SK-N-SH (cell line): Measurements from ENCODE around the gene POU6F2. TPM values are rescaled to one million over a fixed set of nuclear protein-coding genes. Genes with fewer than 3 reads are reported as not detected.

Experiments used
- CTCF ChIA-PET: fragments of 300-600, 350-600 bp; formaldehyde crosslinking; extraction: SDS; loops from one replicate; lab custom pipeline; 2021; lab: Yijun Ruan, JAX
- POLR2A ChIA-PET: fragments of 350-600 bp; sonication (Branson Sonifier 250); formaldehyde crosslinking; extraction: SDS; loops from one replicate; lab custom pipeline; 2020; ENCODE audit warnings: antibody characterized with exemption, inconsistent platforms; lab: Yijun Ruan, JAX
- DNase-seq: peaks from one replicate; pipeline ENCODE4 v3.0.0; 2012
- H2AFZ ChIP-seq: fragments of 200-600 bp; sonication (generic); 2 replicates; pipeline ENCODE4 v1.8.1; 2016; ENCODE audit warnings: antibody characterized with exemption, mild to moderate bottlenecking, low read depth
- H3F3A ChIP-seq: fragments of 200-600 bp; sonication (generic); replicated peaks from 2 replicates; pipeline ENCODE3; 2016; ENCODE audit warnings: antibody characterized with exemption, mild to moderate bottlenecking; ENCODE audit not compliant: insufficient read depth
- H3K27ac ChIP-seq, 2 experiments: fragments of 200-500 bp in 1 of 2; fragments of 200-600 bp in 1 of 2; sonication (Bioruptor generic) in 1 of 2; sonication (generic), shearing (Covaris generic) in 1 of 2; 2 replicates each; pipeline versions ENCODE4 v1.5.1 to v1.6.1; 2014 to 2016; ENCODE audit warnings: low read depth in 2 of 2, inconsistent platforms in 1 of 2, low read length in 1 of 2, mild to moderate bottlenecking in 1 of 2, mixed read lengths in 1 of 2
- H3K27me3 ChIP-seq: fragments of 200-600 bp; sonication (generic), shearing (Covaris generic); 2 replicates; pipeline ENCODE4 v1.6.1; 2016; ENCODE audit warnings: mixed run types; ENCODE audit not compliant: insufficient read depth
- H3K36me3 ChIP-seq, 2 experiments: fragments of 200-500 bp in 1 of 2; fragments of 200-600 bp in 1 of 2; sonication (Bioruptor generic) in 1 of 2; sonication (generic) in 1 of 2; replicated peaks in 1 of 2; 2 replicates each; pipeline versions ENCODE3 to v1.5.1; 2014 to 2016; ENCODE audit warnings: low read length in 1 of 2, mild to moderate bottlenecking in 1 of 2; ENCODE audit not compliant: insufficient read depth in 2 of 2, control insufficient read depth in 1 of 2
- H3K4me1 ChIP-seq, 2 experiments: fragments of 200-500 bp in 1 of 2; fragments of 200-600 bp in 1 of 2; sonication (Bioruptor generic) in 1 of 2; sonication (generic), shearing (Covaris generic) in 1 of 2; 2 replicates each; pipeline versions ENCODE4 v1.5.1 to v1.6.1; 2014 to 2016; ENCODE audit warnings: low read depth in 1 of 2, low read length in 1 of 2, mixed run types in 1 of 2; ENCODE audit not compliant: insufficient read depth in 2 of 2, control insufficient read depth in 1 of 2
- H3K4me2 ChIP-seq: fragments of 200-600 bp; sonication (generic), shearing (Covaris generic); 2 replicates; pipeline ENCODE4 v1.6.1; 2017; ENCODE audit warnings: mixed run types
- H3K4me3 ChIP-seq, 2 experiments: fragments of 200-500 bp in 1 of 2; fragments of 200-600 bp in 1 of 2; sonication (Bioruptor generic) in 1 of 2; sonication (generic), shearing (Covaris generic) in 1 of 2; 2 replicates each; pipeline versions ENCODE4 v1.5.1 to v1.8.1; 2014 to 2016; ENCODE audit warnings: low read depth in 2 of 2, inconsistent platforms in 1 of 2, low read length in 1 of 2, mild to moderate bottlenecking in 1 of 2, mixed read lengths in 1 of 2, moderate library complexity in 1 of 2
- H3K79me2 ChIP-seq: fragments of 200-600 bp; sonication (generic); 2 replicates; pipeline ENCODE4 v1.8.1; 2017; ENCODE audit warnings: mild to moderate bottlenecking; ENCODE audit not compliant: insufficient read depth
- H3K9ac ChIP-seq: fragments of 200-600 bp; sonication (generic); 2 replicates; pipeline ENCODE4 v1.6.1; 2017; ENCODE audit warnings: mixed run types
- H3K9me2 ChIP-seq: fragments of 200-600 bp; sonication (generic); 2 replicates; pipeline ENCODE4 v1.6.1; 2017; ENCODE audit warnings: mixed run types
- H3K9me3 ChIP-seq: fragments of 200-600 bp; sonication (generic); 2 replicates; pipeline ENCODE4 v1.6.1; 2017; ENCODE audit warnings: mixed run types, mild to moderate bottlenecking, moderate library complexity
- H4K20me1 ChIP-seq: fragments of 200-600 bp; sonication (generic); 2 replicates; pipeline ENCODE4 v1.6.1; 2017; ENCODE audit warnings: mild to moderate bottlenecking, mixed run types; ENCODE audit not compliant: insufficient read depth
- CHD2 ChIP-seq: fragments of 150-350 bp; IDR thresholded peaks from 2 replicates; pipeline ENCODE4 v1.6.1; 2018; ENCODE audit warnings: low read length; ENCODE audit not compliant: partially characterized antibody
- CTCF ChIP-seq: fragments of 200-600 bp; sonication (generic); IDR thresholded peaks from 2 replicates; pipeline ENCODE4 v1.6.1; 2017; ENCODE audit warnings: antibody characterized with exemption, mild to moderate bottlenecking, moderate library complexity
- ELF1 ChIP-seq: IDR thresholded peaks from 2 replicates; pipeline ENCODE4 v1.4.0; 2012
- EP300 ChIP-seq, 2 experiments: IDR thresholded peaks; 2 replicates each; pipeline versions ENCODE4 v1.4.0 to v1.6.1; 2012; ENCODE audit warnings: borderline replicate concordance in 1 of 2, low read depth in 1 of 2, low read length in 1 of 2
- EZH2phosphoT487 ChIP-seq: fragments of 200-600 bp; sonication (generic); IDR thresholded peaks from 2 replicates; pipeline ENCODE4 v1.6.1; 2017; ENCODE audit warnings: low read depth, mixed run types, mild to moderate bottlenecking, antibody characterized with exemption, moderate library complexity, borderline replicate concordance
- FOXJ3 ChIP-seq: sonication (generic); formaldehyde crosslinking; IDR thresholded peaks from 2 replicates; pipeline ENCODE4 v1.5.1; 2020; ENCODE audit warnings: mild to moderate bottlenecking, missing genetic modification reagents
- FOXM1 ChIP-seq: IDR thresholded peaks from 2 replicates; pipeline ENCODE4 v1.4.0; 2012; ENCODE audit warnings: low read depth, mild to moderate bottlenecking
- GABPA ChIP-seq: IDR thresholded peaks from 2 replicates; pipeline ENCODE4 v1.4.0; 2012; ENCODE audit warnings: low read depth, mild to moderate bottlenecking
- GATA2 ChIP-seq: sonication (generic); formaldehyde crosslinking; IDR thresholded peaks from 2 replicates; pipeline ENCODE4 v1.5.0; 2020; ENCODE audit warnings: mild to moderate bottlenecking, missing genetic modification reagents
- IRF3 ChIP-seq: fragments of 150-350 bp; IDR thresholded peaks from 2 replicates; pipeline ENCODE4 v1.6.1; 2016; ENCODE audit warnings: mild to moderate bottlenecking, low read depth, low read length
- JUND ChIP-seq: IDR thresholded peaks from 2 replicates; pipeline ENCODE4 v1.4.0; 2012
- MXI1 ChIP-seq: IDR thresholded peaks from 2 replicates; pipeline ENCODE4 v1.6.1; 2012; ENCODE audit warnings: mild to moderate bottlenecking, low read depth, low read length, improper control_type of control experiment
- POLR2AphosphoS5 ChIP-seq: IDR thresholded peaks from 2 replicates; pipeline ENCODE4 v1.6.1; 2012; ENCODE audit warnings: low read depth, low read length
- RCOR1 ChIP-seq: fragments of 150-350 bp; IDR thresholded peaks from 2 replicates; pipeline ENCODE4 v1.6.1; 2017; ENCODE audit warnings: antibody characterized with exemption, low read length
- RFX5 ChIP-seq: IDR thresholded peaks from 2 replicates; pipeline ENCODE4 v1.6.1; 2012; ENCODE audit warnings: mild to moderate bottlenecking, improper control_type of control experiment, low read length
- RXRA ChIP-seq: IDR thresholded peaks from 2 replicates; pipeline ENCODE4 v1.4.0; 2012; ENCODE audit warnings: low read depth, mild to moderate bottlenecking, borderline replicate concordance
- TAF1 ChIP-seq: IDR thresholded peaks from 2 replicates; pipeline ENCODE4 v1.6.1; 2012; ENCODE audit warnings: low read depth, mild to moderate bottlenecking, low read length, moderate library complexity, borderline replicate concordance
- TEAD4 ChIP-seq: IDR thresholded peaks from 2 replicates; pipeline ENCODE4 v1.4.0; 2012; ENCODE audit warnings: mild to moderate bottlenecking, borderline replicate concordance; ENCODE audit not compliant: insufficient read depth
- USF1 ChIP-seq: IDR thresholded peaks from 2 replicates; pipeline ENCODE4 v1.4.0; 2012; ENCODE audit warnings: low read depth, borderline replicate concordance
- WGBS: methylation state at CpG from one replicate; pipeline ENCODE4 v1.1.6; 2017; ENCODE audit warnings: low lambda C conversion rate; 5-methylcytosine and 5-hydroxymethylcytosine counted together
- polyA plus RNA-seq, 3 experiments: library from polyadenylated mRNA; depleted of rRNA; stranded (reverse); fragments of >200 nt; gene quantifications; 2 replicates each; pipeline ENCODE4 v1.2.3, GENCODE V29; 2012

Gene POU6F2
- polyA plus RNA-seq, 1 of the 3 experiments (the other 2 are of a cell fraction): under 0.01 TPM

- TF ChIP-seq CHD2 (no peak), JUND (no peak), GABPA (no peak), FOXM1 (no peak), USF1 (no peak), FOXJ3 (CRISPR knock-in tag) (no peak), TEAD4 (no peak), RXRA (no peak), POLR2AphosphoS5 (no peak), TAF1 (no peak), GATA2 (no peak)
These were observed 117.0 kb downstream of the POU6F2 start (continued) for GRCh38 chr7:39094731-39095130.

GRCh38 chr7:39095875-39096619 lies 118.3 kb downstream of the POU6F2 start:
- Histone ChIP-seq H4K20me1 (no peaks in the 10 kb centered on the region), H3K79me2 (no peaks in the 10 kb centered on the region), H3K4me1 (no peaks in the 10 kb centered on the region), H3K9me3 (no peaks in the 10 kb centered on the region), H3K36me3 (no peaks in the 10 kb centered on the region), H3F3A (no peaks in the 10 kb centered on the region), H3K4me3 (no peak overlapping the region), H2AFZ (no peak overlapping the region), H3K27ac (no peak overlapping the region), H3K27me3 (no peaks in the 10 kb centered on the region; the same call in 1 of the 2 replicates), H3K4me2 (no peak overlapping the region), H3K9ac (no peak overlapping the region), H3K9me2 (no peaks in the 10 kb centered on the region)
- WGBS: 13% methylated on average over 7 of the region's 7 CpGs
- ChIA-PET POLR2A (no interaction called here), CTCF (no interaction called here)
- DNase-seq: no peak
- TF ChIP-seq RCOR1: no peak
- TF ChIP-seq MXI1: no peak
- TF ChIP-seq IRF3: no peak
- TF ChIP-seq ELF1: no peak
- TF ChIP-seq EP300 (IDR thresholded peaks at IDR 0.05; ENCODE audit: borderline replicate concordance in 1 of 2, low read depth in 1 of 2, low read length in 1 of 2): no peak
- no peak for TF ChIP-seq RFX5
- TF ChIP-seq EZH2phosphoT487: no peak
- no peak for TF ChIP-seq CTCF
- no peak for TF ChIP-seq CHD2
- TF ChIP-seq USF1: no peak
- TF ChIP-seq, all 33 proteins: peak for 0
